Breast epithelium (tissue), 4 donors: ENCODE results near the gene ZNF554. TPM values are rescaled to one million over a fixed set of nuclear protein-coding genes. Genes with fewer than 3 reads are reported as not detected.

Experiments used
- DNase-seq, 2 donors: peaks; one replicate each; pipeline ENCODE4 v3.0.0-alpha.2; 2019; ENCODE audit warnings: low spot score in 2 of 2
- H3K27ac ChIP-seq, 2 donors: fragments of 200-600 bp; sonication (generic) in 1 of 2; one replicate each; pipeline ENCODE4 v1.5.1; 2016 to 2019; ENCODE audit warnings: mild to moderate bottlenecking in 1 of 2
- H3K27me3 ChIP-seq, 2 donors: fragments of 200-600 bp; sonication (generic) in 1 of 2; one replicate each; pipeline versions ENCODE4 v1.5.1 to v1.6.0; 2017 to 2019; ENCODE audit warnings: control low read depth in 1 of 2, mild to moderate bottlenecking in 1 of 2
- H3K36me3 ChIP-seq: fragments of 200-600 bp; one replicate; pipeline ENCODE4 v1.5.1; 2019
- H3K4me1 ChIP-seq, 2 donors: fragments of 200-600 bp; sonication (generic); one replicate each; pipeline ENCODE4 v1.5.1; 2016 to 2019; ENCODE audit warnings: control low read depth in 1 of 2
- H3K4me3 ChIP-seq, 3 donors: fragments of 200-600 bp; sonication (generic); 1 replicate in 2 of 3; 2 replicates in 1 of 3; pipeline ENCODE4 v1.5.1; 2016 to 2019; ENCODE audit warnings: mild to moderate bottlenecking in 3 of 3, moderate library complexity in 2 of 3
- H3K9me3 ChIP-seq, 2 donors: fragments of 200-600 bp; sonication (generic) in 1 of 2; one replicate each; pipeline ENCODE4 v1.5.1; 2016 to 2019; ENCODE audit warnings: control low read depth in 1 of 2
- CTCF ChIP-seq, 3 donors: fragments of 450-650 bp; IDR thresholded peaks; one replicate each; pipeline ENCODE4 v1.5.1; 2016 to 2017; ENCODE audit warnings: antibody characterized with exemption in 3 of 3, mild to moderate bottlenecking in 3 of 3, moderate library complexity in 3 of 3
- POLR2A ChIP-seq: fragments of 450-650 bp; IDR thresholded peaks from one replicate; pipeline ENCODE4 v1.6.1; 2016; ENCODE audit warnings: antibody characterized with exemption, mild to moderate bottlenecking, moderate library complexity
- POLR2AphosphoS5 ChIP-seq, 3 donors: sonication (generic); formaldehyde crosslinking; IDR thresholded peaks; one replicate each; pipeline ENCODE4 v1.6.1; 2017; ENCODE audit warnings: antibody characterized with exemption in 3 of 3
- intact Hi-C: fragments of 100-400 bp; cut with DNase I; formaldehyde crosslinking; loops from one replicate; pipeline ENCODE4 v1.15.1; 2023; ENCODE audit warnings: low total_unique reads
- total RNA-seq, 3 donors: library from RNA; depleted of rRNA; stranded (reverse); fragments of >200 nt; gene quantifications; one replicate each; pipeline ENCODE4 v1.1.0, GENCODE V29; 2016

ZNF554 gene
- total RNA-seq, 3 donors from 2014 or later: 2.1 to 10.4 (median 7.5) TPM

GRCh38 chr19:2845107-2845506 is 25.4 kb downstream of the ZNF554 start:
- Histone ChIP-seq H3K9me3 (peaks cover 24 to 31% of the 10 kb centered on the region in 2 donors), H3K4me1 (no peaks in the 10 kb centered on the region), H3K4me3 (no peak overlapping the region), H3K36me3 (no peaks in the 10 kb centered on the region), H3K27ac (no peak overlapping the region), H3K27me3 (no peaks in the 10 kb centered on the region)
- intact Hi-C loops: no loop called here
- DNase-seq: no peak
- TF ChIP-seq CTCF (IDR thresholded peaks at IDR 0.05) (no peak), POLR2A (no peak), POLR2AphosphoS5 (IDR thresholded peaks at IDR 0.05) (no peak)

DNA sequence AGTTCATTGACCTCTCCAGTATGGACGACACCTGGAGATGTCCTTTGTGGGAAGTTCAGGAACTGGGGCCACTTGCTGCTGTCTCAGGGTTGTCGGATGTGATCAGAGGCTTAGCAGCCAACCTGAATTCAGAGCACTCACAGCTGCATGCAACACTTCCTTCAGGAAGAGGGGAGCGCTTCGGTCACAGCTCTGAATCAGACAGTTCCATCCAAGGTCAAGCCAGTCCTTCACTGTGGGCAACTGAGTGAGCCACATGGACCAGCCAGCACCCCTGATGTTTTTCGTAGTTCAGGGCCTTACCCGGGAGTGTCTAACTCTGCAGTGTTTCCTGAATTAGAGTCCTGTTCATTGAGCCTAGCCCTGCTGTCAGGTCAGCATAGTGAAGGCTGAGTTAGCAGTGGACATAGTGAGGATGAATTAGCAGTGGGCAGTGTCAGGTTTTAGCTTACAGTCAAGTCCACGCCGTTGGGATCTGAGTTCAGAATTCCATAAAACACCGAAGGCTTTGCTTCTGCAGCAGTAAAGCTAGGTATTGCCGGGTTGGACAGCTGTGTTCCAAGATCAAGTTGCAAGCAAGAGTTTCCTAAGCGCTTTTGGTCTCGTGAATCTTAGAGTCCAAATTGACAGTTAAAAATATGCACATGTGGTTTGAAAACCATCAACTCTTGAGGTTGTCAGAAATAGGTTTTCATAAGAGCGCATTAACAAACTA is 26.7 kb downstream of the ZNF554 start:
- Histone ChIP-seq H3K36me3 (peaks cover 2% of the 10 kb centered on the region), H3K4me1 (no peaks in the 10 kb centered on the region), H3K27ac (no peak overlapping the region), H3K9me3 (peaks cover 34 to 43% of the 10 kb centered on the region in 2 donors), H3K4me3 (no peak overlapping the region), H3K27me3 (no peaks in the 10 kb centered on the region)
- no peak for DNase-seq
- intact Hi-C loops: no loop called here
- TF ChIP-seq POLR2AphosphoS5 (IDR thresholded peaks at IDR 0.05) (no peak), CTCF (IDR thresholded peaks at IDR 0.05) (no peak), POLR2A (no peak)

- peaks cover 12% of the 10 kb centered on the region for H3K36me3 ChIP-seq
- intact Hi-C loops: no loop called here
- H3K9me3 ChIP-seq: peaks cover 46 to 51% of the 10 kb centered on the region in 2 donors
- no peaks in the 10 kb centered on the region for H3K4me1 ChIP-seq
- H3K27me3 ChIP-seq: no peaks in the 10 kb centered on the region
- no peak overlapping the region for H3K27ac ChIP-seq
- no peak for DNase-seq
- H3K4me3 ChIP-seq: no peak overlapping the region
- TF ChIP-seq POLR2AphosphoS5 (IDR thresholded peaks at IDR 0.05): no peak
- TF ChIP-seq CTCF (IDR thresholded peaks at IDR 0.05): no peak
- no peak for TF ChIP-seq POLR2A
These were observed 27.8 kb downstream of the ZNF554 start for GRCh38 chr19:2847507-2847906.

GRCh38 chr19:2848616-2849015 is 28.9 kb downstream of the ZNF554 start:
- H3K4me3 ChIP-seq: no peak overlapping the region
- no peaks in the 10 kb centered on the region for H3K27me3 ChIP-seq
- TF ChIP-seq POLR2A: no peak
- TF ChIP-seq POLR2AphosphoS5 (IDR thresholded peaks at IDR 0.05): no peak
- no peak for TF ChIP-seq CTCF (IDR thresholded peaks at IDR 0.05)
- H3K36me3 ChIP-seq: peaks cover 23% of the 10 kb centered on the region
- no peaks in the 10 kb centered on the region for H3K4me1 ChIP-seq
- intact Hi-C loops: no loop called here
- no peak overlapping the region for H3K27ac ChIP-seq
- H3K9me3 ChIP-seq: peaks cover 57 to 62% of the 10 kb centered on the region in 2 donors
- DNase-seq: no peak

DNA sequence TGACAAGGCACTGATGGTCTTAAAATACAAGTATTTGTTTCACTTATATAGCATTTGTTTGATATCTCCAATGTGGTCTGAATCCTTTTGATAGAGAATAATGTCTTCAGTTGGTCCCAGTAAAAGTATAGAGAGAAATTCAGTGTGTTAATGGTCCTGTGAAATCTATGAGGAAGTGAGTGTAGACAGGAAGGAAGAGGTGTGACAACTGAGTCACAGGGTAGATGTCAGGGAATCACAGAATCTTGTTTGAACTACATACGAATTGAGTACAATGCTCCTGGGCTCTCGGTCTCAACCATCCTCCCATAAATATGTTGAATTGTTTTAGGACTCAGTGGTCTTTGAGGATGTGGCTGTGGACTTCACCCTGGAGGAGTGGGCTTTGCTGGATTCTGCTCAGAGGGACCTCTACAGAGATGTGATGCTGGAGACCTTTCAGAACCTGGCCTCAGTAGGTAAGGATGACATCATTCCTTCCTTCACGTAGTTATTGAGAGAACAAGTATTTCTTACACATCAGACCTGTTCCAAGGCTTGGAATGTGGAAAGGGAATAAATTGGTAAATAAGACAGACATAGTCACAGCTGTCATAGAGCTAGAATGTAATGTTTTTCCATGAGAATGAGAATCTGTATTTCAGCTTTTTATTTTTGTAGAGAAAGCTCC is 30.7 kb downstream of the ZNF554 start:
- no peak overlapping the region for H3K27ac ChIP-seq
- no peaks in the 10 kb centered on the region for H3K4me1 ChIP-seq
- TF ChIP-seq CTCF (IDR thresholded peaks at IDR 0.05): no peak
- no peak for TF ChIP-seq POLR2AphosphoS5 (IDR thresholded peaks at IDR 0.05)
- TF ChIP-seq POLR2A: no peak
- intact Hi-C loops: no loop called here
- peaks cover 25% of the 10 kb centered on the region for H3K36me3 ChIP-seq
- no peak for DNase-seq
- no peaks in the 10 kb centered on the region for H3K27me3 ChIP-seq
- no peak overlapping the region for H3K4me3 ChIP-seq
- H3K9me3 ChIP-seq: peaks cover 70 to 80% of the 10 kb centered on the region in 2 donors
